ENCODE data around the gene PKHD1.
A peak's percentile ranks its signal among the peaks of the same experiment; 100 is the strongest.

Gene PKHD1

GRCh38 chr6:51675020-51675921 is 412.1 kb downstream of the PKHD1 start:
- DNase-seq, result no peak

DNA sequence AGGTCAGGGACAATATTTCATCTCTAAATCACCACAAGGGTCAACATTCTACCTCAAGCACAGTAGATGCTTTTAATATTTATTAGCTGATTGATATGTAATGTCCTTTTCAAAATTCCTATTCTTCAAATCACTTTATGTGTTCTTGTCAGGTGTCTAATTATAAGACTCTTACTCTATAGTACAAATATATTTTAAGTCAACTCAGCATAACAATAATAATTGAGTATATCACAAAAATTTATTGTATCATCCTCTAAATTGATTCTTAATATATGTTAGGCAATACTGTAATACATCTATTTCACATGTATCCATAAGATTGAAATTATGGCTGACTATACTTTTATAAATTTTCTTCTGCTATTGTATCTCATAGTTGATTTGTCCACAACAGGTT is 423.9 kb downstream of the PKHD1 start:
- no peak for DNase-seq

- no peak for DNase-seq
Observed at GRCh38 chr6:51660767-51661166, 426.6 kb downstream of the PKHD1 start.

- no peak for DNase-seq
Observed at GRCh38 chr6:51657491-51657890, 429.9 kb downstream of the PKHD1 start.

DNA sequence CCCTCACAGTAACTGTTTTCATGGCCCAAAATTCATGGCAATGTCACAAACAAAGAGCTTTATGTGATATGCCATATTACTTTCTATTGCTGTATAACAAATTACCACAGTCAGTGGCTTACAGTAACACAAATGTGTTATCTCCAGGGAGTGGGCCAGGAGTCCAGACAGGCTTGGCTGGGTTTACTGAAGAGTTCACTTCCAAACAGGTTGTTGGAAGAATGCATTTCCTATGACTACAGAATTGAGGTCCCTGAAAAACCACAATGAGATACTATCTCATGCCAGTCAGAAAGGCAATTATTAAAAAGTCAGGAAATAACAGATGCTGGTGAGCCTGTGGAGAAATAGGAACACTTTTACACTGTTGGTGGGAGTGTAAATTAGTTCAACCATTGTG is 431.9 kb downstream of the PKHD1 start:
- DNase-seq, result no peak

- no peak for DNase-seq
Observed at GRCh38 chr6:51654647-51655046, 432.8 kb downstream of the PKHD1 start.

DNA sequence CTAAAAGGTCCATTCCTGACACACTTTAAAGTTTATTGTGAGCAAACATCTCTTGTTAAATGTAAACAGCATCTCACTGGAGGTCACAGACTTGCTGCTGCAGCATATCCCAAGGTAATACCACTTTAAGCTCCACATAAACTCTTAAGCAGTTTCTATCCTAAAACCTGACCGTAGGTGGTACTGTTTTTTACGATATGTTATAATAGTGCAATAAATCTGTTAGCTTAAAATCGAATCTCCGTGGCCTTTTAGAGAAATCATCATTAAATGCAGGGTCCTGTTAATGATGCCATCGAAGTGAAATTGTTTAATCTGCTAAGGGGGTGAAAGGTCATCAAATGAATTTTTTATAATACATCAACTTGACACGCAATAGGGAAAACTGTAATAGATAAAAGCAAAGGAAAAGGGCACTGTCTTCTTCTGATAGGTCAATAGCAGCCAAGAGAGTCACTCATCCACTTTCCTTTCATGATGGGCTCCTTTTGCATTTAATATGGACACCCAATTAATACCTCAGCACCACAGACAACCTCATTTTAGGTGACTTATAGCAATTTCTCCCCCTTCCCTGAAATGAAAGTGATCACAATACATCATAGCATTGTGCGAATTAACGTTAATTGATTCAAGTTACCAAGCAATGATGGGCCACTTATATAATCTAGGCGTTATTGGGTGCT is 436.1 kb downstream of the PKHD1 start:
- no peak for DNase-seq

- DNase-seq, result no peak
Observed at GRCh38 chr6:51648774-51649173, 438.6 kb downstream of the PKHD1 start.

DNA sequence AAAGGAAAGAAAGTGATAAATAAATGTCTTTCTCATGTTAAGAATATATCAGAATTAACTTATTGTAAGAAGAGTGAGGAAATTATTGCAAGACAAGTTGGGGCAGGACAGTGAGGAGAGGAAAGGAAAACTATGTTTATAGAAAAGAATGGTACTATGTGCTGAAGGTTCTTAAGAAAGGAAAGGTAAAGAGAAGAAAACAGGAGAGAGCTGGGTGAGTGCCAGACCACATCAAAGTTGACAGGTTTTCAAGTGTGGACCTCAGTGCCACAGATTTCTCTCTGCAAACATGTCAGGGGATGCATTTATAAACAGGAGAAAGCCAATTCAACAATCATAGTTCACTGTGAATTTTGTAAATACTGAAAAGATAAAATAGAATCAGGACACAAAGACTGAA is 439.2 kb downstream of the PKHD1 start:
- no peak for DNase-seq

GRCh38 chr6:51644426-51644825 is 443.0 kb downstream of the PKHD1 start:
- no peak for DNase-seq

GRCh38 chr6:51640021-51640420 is 447.4 kb downstream of the PKHD1 start:
- no peak for DNase-seq

GRCh38 chr6:51633424-51633823 is 454.0 kb downstream of the PKHD1 start:
- no peak for DNase-seq

GRCh38 chr6:51630011-51630410 is 457.4 kb downstream of the PKHD1 start:
- no peak for DNase-seq

- no peak for DNase-seq
Observed at GRCh38 chr6:51626391-51626790, 461.0 kb downstream of the PKHD1 start.

DNA sequence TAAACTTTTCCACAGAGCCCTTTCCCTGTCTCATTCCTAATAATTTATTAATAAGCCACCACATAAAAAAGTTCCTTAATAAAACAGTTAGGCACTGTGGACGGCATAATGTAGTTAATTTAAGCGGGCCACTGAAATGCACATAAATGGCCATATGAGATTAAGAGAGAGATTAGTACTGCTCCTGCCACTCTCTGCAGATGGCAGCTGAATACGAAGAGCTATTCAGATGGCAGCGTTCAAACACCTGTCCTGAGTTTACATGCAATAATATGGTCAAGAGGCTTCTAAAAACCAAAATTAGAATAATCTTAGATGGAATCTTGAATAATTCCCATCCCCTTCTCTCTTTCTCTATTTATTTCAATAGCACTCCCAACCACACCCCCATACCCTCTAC is 461.8 kb downstream of the PKHD1 start:
- DNase-seq, result no peak

DNA sequence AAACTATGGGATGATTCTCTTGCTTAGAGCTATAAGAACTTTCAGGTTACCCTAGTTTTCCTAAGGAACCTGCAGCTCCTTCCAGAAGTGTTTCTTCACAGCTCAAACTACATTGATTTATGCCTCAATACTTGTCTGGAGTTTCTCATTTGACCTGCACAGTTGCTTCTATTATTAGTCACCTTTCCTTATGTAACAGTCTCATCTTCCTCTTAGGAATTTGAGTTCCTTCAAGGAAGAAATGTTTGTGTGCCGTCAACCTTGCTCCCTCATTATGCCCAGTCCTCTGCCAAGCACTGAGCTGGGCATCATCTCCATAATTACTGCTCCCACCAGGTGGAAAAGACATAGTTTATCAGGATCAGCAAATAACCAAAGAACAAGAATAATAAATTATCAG is 466.4 kb downstream of the PKHD1 start:
- DNase-seq, result no peak

GRCh38 chr6:51619042-51619799 is 468.2 kb downstream of the PKHD1 start:
- no peak for DNase-seq

DNA sequence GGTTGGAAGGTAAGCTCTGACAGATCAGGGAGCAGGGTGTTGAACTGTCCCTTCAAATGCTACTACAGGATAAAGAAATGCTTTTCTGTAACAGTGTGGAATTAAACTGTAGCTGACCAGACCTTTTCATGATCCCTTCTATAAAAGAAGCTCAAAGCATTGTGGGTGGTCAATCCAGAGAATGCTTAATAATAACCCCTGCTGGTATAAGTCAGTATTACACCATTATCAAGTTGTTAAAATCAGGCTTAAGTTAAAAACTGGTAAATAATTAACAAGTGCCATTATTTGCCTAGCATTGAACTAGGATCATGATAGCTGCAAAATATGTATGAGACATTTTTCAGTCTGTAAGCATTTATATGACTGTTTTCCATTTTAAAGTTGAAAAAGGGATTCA is 468.9 kb downstream of the PKHD1 start:
- DNase-seq, result no peak

DNA sequence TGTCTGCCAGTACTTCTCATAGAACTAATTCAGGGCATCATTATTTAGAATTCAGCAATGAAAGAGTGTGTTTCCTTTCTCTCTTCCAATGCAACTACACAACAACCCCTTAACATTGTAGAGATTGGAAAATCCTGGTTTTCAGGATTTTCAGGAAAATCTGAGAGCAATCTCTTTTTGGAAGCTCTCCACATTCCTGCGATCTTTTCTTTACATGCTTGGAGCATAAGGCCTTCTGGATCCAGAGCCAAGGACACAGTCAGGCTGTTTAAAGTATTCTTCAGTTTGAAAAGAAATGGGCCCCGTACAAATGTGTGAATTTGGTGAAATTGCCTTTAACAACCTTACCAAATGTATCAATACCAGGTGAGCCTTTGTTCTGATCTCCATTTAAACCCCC is 469.7 kb downstream of the PKHD1 start:
- no peak for DNase-seq

DNA sequence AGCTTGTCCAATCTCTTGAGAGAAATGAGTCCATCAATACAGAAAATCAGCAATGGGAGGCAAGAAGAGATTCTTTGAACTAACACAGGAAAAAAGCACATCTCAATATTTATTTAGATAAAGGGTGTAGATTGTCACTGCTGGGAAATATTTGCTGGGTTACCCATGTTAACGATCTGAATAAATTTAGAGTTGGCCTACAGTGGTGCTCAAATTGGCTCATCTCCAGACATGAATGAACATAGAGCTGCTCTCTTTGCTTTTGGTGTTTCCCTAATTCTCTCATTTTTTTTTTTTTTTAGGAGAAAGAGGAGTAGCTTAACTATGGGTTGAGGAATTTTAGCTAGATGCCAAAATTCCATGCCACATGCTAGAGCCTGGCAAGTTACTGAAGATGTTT is 471.2 kb downstream of the PKHD1 start:
- DNase-seq, result no peak

- DNase-seq, result no peak
Observed at GRCh38 chr6:51614725-51615124, 472.7 kb downstream of the PKHD1 start.

DNA sequence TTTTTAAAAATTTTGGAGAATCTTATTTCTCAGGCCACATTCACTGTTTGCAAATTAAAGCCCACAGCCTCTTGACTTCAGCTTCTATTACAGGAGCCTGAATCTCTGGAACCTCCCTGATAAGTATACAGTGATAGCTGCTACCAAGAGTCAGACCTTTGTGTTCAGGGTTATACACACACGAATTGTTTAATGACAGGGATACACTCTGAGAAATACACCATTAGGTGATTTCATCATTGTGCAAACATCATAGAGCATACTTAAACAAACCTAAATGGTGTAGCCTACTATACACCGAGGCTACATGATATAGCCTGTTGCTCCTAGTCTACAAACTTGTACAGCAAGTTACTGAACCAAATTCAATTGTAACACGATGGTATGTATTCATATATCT is 473.9 kb downstream of the PKHD1 start:
- peak; percentile 17 for DNase-seq

DNA sequence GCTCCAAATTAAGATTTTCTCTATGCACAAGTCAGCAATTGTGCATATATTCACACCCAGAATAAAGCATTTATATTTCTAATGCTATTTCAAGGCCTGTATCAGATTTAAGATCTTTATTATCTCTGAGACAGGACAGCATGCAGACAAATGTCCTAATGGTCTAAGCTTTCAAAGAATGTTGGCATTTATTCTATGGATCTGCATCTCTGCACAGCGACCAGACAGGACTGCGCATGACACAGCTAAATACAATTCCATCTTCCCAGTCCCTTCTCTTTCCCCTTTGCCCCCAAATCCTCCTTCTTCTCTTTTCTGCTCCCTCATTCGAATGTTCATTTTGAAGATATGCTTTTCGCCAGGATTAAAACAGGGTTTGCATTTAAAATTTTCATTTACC is 478.5 kb downstream of the PKHD1 start:
- no peak for DNase-seq

- no peak for DNase-seq
Observed at GRCh38 chr6:51608383-51608782, 479.0 kb downstream of the PKHD1 start.

Measured in SHP77 treated with DMSO at 0.1 percent for 48 hours (cell line).